IMR-90 (cell line): Measurements from ENCODE around the gene NDUFC2.

ENCODE experiments used
- CTCF ChIP-seq: conservative IDR thresholded peaks from 2 replicates; pipeline ENCODE4 v1.5.1; 2012; ENCODE audit warnings: mild to moderate bottlenecking, low read depth, low read length, improper control_type of control experiment
- RCOR1 ChIP-seq: IDR thresholded peaks from 2 replicates; pipeline ENCODE4 v1.6.1; 2012; ENCODE audit warnings: mild to moderate bottlenecking, low read length, improper control_type of control experiment; ENCODE audit not compliant: insufficient replicate concordance

DNA sequence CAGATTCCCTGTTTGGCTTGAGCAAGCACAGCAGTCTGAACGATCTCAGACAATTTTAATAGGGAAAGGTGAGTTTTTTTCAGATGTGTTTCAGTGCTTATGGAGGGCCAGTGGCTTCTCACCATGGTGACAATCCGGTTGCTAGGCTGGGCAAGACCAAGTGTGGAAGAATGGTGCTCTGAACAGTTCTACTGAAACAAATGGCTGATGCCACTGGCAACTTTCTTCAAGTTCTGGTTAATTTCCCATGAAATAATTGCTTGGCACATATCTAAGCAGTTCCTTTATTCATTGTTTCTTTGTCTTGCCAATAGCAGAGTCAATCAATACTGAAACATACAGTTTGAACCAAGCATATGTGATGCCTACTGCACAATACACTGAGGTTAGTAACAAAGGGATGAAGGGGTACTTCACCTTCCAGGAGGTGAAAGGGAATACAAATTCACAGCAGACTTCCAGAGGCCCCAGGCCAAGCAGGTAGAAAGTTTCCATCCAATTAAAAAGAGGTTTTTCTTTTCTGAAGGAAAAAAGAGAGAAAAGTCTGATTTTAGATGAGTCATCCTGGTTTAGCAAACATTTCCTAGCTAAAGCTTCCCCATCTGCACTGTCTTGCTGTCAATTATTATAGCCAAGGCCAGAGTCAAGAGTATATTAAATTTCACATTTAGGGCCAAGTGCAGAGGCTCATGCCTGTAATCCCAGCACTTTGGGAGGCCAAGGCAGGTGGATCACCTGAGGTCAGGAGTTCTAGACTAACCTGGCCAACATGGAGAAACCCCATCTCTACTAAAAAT is 21.2 kb upstream of the NDUFC2 start:
- TF ChIP-seq CTCF = no peak
- TF ChIP-seq RCOR1 = no peak
